ENCODE results near the gene NR4A2.

DNA sequence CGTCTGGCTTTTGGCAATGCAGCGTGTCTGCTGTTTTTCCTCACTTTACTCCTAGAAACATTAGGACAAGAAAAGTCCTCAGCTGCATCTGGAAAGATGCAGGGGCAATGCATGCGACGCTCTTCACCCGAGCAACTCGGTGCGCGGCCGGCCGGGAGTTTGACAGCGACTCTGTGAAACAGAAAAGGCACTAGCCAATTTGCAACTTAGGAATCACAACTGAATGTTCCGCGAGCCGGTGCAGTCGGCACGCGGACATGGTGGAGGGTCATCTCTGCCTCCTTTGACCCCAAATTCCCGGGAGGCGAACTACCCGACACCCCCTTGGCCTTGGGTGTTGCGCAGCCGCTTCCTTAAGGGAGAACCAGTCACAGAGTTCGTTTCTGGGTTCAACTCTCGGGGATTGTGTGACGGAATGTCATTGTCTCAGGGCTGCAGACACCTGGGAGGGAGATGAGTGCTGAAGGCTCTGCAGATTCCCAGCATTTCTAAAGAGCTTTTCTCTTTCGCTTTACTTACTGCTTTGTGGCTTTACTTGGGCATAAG, 9.8 kb downstream of the NR4A2 start:
- no peak for TF ChIP-seq POLR2A (IDR thresholded peaks at IDR 0.05)
- TF ChIP-seq, protein P1, sequence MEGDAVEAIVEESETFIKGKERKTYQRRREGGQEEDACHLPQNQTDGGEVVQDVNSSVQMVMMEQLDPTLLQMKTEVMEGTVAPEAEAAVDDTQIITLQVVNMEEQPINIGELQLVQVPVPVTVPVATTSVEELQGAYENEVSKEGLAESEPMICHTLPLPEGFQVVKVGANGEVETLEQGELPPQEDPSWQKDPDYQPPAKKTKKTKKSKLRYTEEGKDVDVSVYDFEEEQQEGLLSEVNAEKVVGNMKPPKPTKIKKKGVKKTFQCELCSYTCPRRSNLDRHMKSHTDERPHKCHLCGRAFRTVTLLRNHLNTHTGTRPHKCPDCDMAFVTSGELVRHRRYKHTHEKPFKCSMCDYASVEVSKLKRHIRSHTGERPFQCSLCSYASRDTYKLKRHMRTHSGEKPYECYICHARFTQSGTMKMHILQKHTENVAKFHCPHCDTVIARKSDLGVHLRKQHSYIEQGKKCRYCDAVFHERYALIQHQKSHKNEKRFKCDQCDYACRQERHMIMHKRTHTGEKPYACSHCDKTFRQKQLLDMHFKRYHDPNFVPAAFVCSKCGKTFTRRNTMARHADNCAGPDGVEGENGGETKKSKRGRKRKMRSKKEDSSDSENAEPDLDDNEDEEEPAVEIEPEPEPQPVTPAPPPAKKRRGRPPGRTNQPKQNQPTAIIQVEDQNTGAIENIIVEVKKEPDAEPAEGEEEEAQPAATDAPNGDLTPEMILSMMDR (IDR thresholded peaks at IDR 0.05) = no peak

Measured in esophagus squamous epithelium (tissue), 4 donors.